Activated gamma-delta T cell (primary cell): ENCODE results near the gene MTFP1.
"Not testable (repeated sequence)": the region's sequence is repeated elsewhere in the genome, so short reads cannot be mapped to it uniquely, and the experiment has no call there.

Experiments
- DNase-seq: peaks from one replicate; lab custom pipeline; 2025; lab: John Stamatoyannopoulos, UW

Gene MTFP1

GRCh38 chr22:30426388-30427353 is 1.1 kb downstream of the MTFP1 start:
- peak; percentile 43 for DNase-seq

- DNase-seq, result no peak
These were observed 2.3 kb downstream of the MTFP1 start for GRCh38 chr22:30427871-30428270.

GRCh38 chr22:30429887-30430286 is 4.3 kb downstream of the MTFP1 start:
- DNase-seq, result no peak

GRCh38 chr22:30430933-30431332 is 5.4 kb downstream of the MTFP1 start:
- DNase-seq, result no peak

GRCh38 chr22:30432096-30432495 is 6.5 kb downstream of the MTFP1 start:
- DNase-seq, result no peak

- DNase-seq, result no peak
These were observed 7.0 kb downstream of the MTFP1 start for GRCh38 chr22:30432520-30432919.

GRCh38 chr22:30433227-30433626 is 7.7 kb downstream of the MTFP1 start:
- no peak for DNase-seq

- DNase-seq, result no peak
These were observed 8.2 kb downstream of the MTFP1 start for GRCh38 chr22:30433773-30434172.

- no peak for DNase-seq
These were observed 9.3 kb downstream of the MTFP1 start for GRCh38 chr22:30434843-30435242.

- peak; percentile 62 for DNase-seq
These were observed 10.1 kb downstream of the MTFP1 start for GRCh38 chr22:30435674-30436126.

- DNase-seq, result no peak
These were observed 10.6 kb downstream of the MTFP1 start for GRCh38 chr22:30436196-30436595.

GRCh38 chr22:30438559-30438958 is 13.0 kb downstream of the MTFP1 start:
- DNase-seq, result no peak

- no peak for DNase-seq
These were observed 13.7 kb downstream of the MTFP1 start for GRCh38 chr22:30439226-30439625.

GRCh38 chr22:30439836-30440235 is 14.3 kb downstream of the MTFP1 start:
- DNase-seq, result no peak

GRCh38 chr22:30441088-30441487 is 15.5 kb downstream of the MTFP1 start:
- no peak for DNase-seq

- DNase-seq, result no peak
These were observed 19.3 kb downstream of the MTFP1 start for GRCh38 chr22:30444632-30445437.

GRCh38 chr22:30445438-30446145 is 20.0 kb downstream of the MTFP1 start:
- DNase-seq, result no peak

- DNase-seq, result no peak
These were observed 22.1 kb downstream of the MTFP1 start for GRCh38 chr22:30447656-30448055.

GRCh38 chr22:30451488-30451887 is 25.9 kb downstream of the MTFP1 start:
- not testable (repeated sequence) for DNase-seq

GRCh38 chr22:30452861-30453260 is 27.3 kb downstream of the MTFP1 start:
- DNase-seq, result no peak

- DNase-seq, result no peak
These were observed 28.4 kb downstream of the MTFP1 start for GRCh38 chr22:30453731-30454510.
